Mesendoderm (in vitro differentiated cells): ENCODE data around the gene PLCB4.

Experiments used
- DNase-seq: peaks from one replicate; pipeline ENCODE4 v3.0.0; 2013
- H2AK5ac ChIP-seq: 2 replicates; pipeline ENCODE4 v1.6.1; 2013; ENCODE audit warnings: low read length, inconsistent platforms
- H2BK120ac ChIP-seq: 2 replicates; pipeline ENCODE4 v1.6.1; 2013; ENCODE audit warnings: low read depth, mild to moderate bottlenecking, low read length, moderate library complexity, mixed read lengths
- H2BK15ac ChIP-seq: replicated peaks from 2 replicates; pipeline ENCODE4 v1.6.1; 2013; ENCODE audit warnings: low read depth, mild to moderate bottlenecking, moderate library complexity
- H2BK5ac ChIP-seq: 2 replicates; pipeline ENCODE4 v1.6.1; 2013; ENCODE audit warnings: low read length, inconsistent platforms
- H3K18ac ChIP-seq: 2 replicates; pipeline ENCODE4 v1.6.1; 2013; ENCODE audit warnings: mild to moderate bottlenecking, low read length, mixed read lengths
- H3K23ac ChIP-seq: one replicate; pipeline ENCODE4 v1.6.1; 2013; ENCODE audit warnings: low read length
- H3K27ac ChIP-seq: 2 replicates; pipeline ENCODE4 v1.5.1; 2013; ENCODE audit warnings: low read depth, mild to moderate bottlenecking, inconsistent platforms, low read length, moderate library complexity
- H3K27me3 ChIP-seq: 2 replicates; pipeline ENCODE4 v1.6.1; 2013; ENCODE audit warnings: low read length, control low read depth, mild to moderate bottlenecking, inconsistent platforms; ENCODE audit not compliant: insufficient read depth, poor library complexity
- H3K36me3 ChIP-seq: 2 replicates; pipeline ENCODE4 v1.6.1; 2013; ENCODE audit warnings: low read length, inconsistent platforms; ENCODE audit not compliant: control insufficient read depth, insufficient read depth
- H3K4ac ChIP-seq: one replicate; pipeline ENCODE4 v1.6.1; 2013; ENCODE audit warnings: low read depth, mild to moderate bottlenecking, low read length, moderate library complexity
- H3K4me1 ChIP-seq: 2 replicates; pipeline ENCODE4 v1.6.1; 2013; ENCODE audit warnings: low read depth, low read length, inconsistent platforms; ENCODE audit not compliant: control insufficient read depth
- H3K4me2 ChIP-seq: 2 replicates; pipeline ENCODE4 v1.6.1; 2013; ENCODE audit warnings: low read length
- H3K4me3 ChIP-seq: 2 replicates; pipeline ENCODE4 v1.5.1; 2013; ENCODE audit warnings: mild to moderate bottlenecking, low read length
- H3K56ac ChIP-seq: one replicate; pipeline ENCODE4 v1.6.1; 2013; ENCODE audit warnings: low read length
- H3K79me1 ChIP-seq: 2 replicates; pipeline ENCODE4 v1.6.1; 2013; ENCODE audit warnings: low read length, inconsistent platforms
- H3K79me2 ChIP-seq: 2 replicates; pipeline ENCODE4 v1.6.1; 2013; ENCODE audit warnings: mild to moderate bottlenecking, low read length; ENCODE audit not compliant: control insufficient read depth, insufficient read depth
- H3K9ac ChIP-seq: 2 replicates; pipeline ENCODE4 v1.6.1; 2013; ENCODE audit warnings: low read length, inconsistent platforms
- H4K5ac ChIP-seq: one replicate; pipeline ENCODE4 v1.6.1; 2013; ENCODE audit warnings: low read length
- H4K8ac ChIP-seq: one replicate; pipeline ENCODE4 v1.6.1; 2013; ENCODE audit warnings: low read depth, mild to moderate bottlenecking, control low read depth, low read length, moderate library complexity
- WGBS: extraction: QIAGEN DNeasy Blood & Tissue Kit; methylation state at CpG from one replicate; pipeline ENCODE4 v1.1.7; 2013; ENCODE audit warnings: low lambda C conversion rate, missing lambda C conversion rate; ENCODE audit not compliant: insufficient coverage; ENCODE audit errors: extremely low coverage; 5-methylcytosine and 5-hydroxymethylcytosine counted together

PLCB4 gene

GRCh38 chr20:9501473-9501872 is 432.6 kb downstream of the PLCB4 start:
- no CpG with 5 or more reads among the region's 2 CpGs for WGBS
- no peak overlapping the region for H3K56ac ChIP-seq
- no peak overlapping the region for H2BK15ac ChIP-seq
- no peak overlapping the region for H2BK5ac ChIP-seq
- no peak overlapping the region for H3K4me2 ChIP-seq
- no peak overlapping the region for H3K4ac ChIP-seq
- peaks cover 14% of the 10 kb centered on the region for H3K27me3 ChIP-seq
- H2BK120ac ChIP-seq = no peak overlapping the region
- H3K79me1 ChIP-seq = no peaks in the 10 kb centered on the region
- no peaks in the 10 kb centered on the region for H3K36me3 ChIP-seq
- no peak overlapping the region for H3K23ac ChIP-seq
- no peaks in the 10 kb centered on the region for H3K4me1 ChIP-seq
- no peak overlapping the region for H3K18ac ChIP-seq
- no peak overlapping the region for H4K8ac ChIP-seq
- no peak overlapping the region for H3K27ac ChIP-seq
- H2AK5ac ChIP-seq = no peak overlapping the region
- H3K4me3 ChIP-seq = no peak overlapping the region
- H3K79me2 ChIP-seq = no peaks in the 10 kb centered on the region
- H3K9ac ChIP-seq = no peak overlapping the region
- H4K5ac ChIP-seq = no peak overlapping the region
- DNase-seq = no peak

- no peak overlapping the region for H3K23ac ChIP-seq
- WGBS = no CpG with 5 or more reads among the region's 9 CpGs
- no peak overlapping the region for H2BK120ac ChIP-seq
- H3K4ac ChIP-seq = no peak overlapping the region
- H3K27ac ChIP-seq = no peak overlapping the region
- no peak overlapping the region for H3K56ac ChIP-seq
- H3K36me3 ChIP-seq = no peaks in the 10 kb centered on the region
- H3K27me3 ChIP-seq = peaks cover 36% of the 10 kb centered on the region
- H2BK5ac ChIP-seq = no peak overlapping the region
- H3K4me1 ChIP-seq = peaks cover 2% of the 10 kb centered on the region
- DNase-seq = peak; percentile 52
- H2BK15ac ChIP-seq = no peak overlapping the region
- H3K4me3 ChIP-seq = no peak overlapping the region
- no peak overlapping the region for H3K9ac ChIP-seq
- H3K18ac ChIP-seq = no peak overlapping the region
- H3K79me1 ChIP-seq = no peaks in the 10 kb centered on the region
- H3K4me2 ChIP-seq = no peak overlapping the region
- no peak overlapping the region for H2AK5ac ChIP-seq
- H4K5ac ChIP-seq = no peak overlapping the region
- no peaks in the 10 kb centered on the region for H3K79me2 ChIP-seq
- H4K8ac ChIP-seq = no peak overlapping the region
Measured at GRCh38 chr20:9503526-9504245, 434.8 kb downstream of the PLCB4 start.

GRCh38 chr20:9506280-9506821 is 437.5 kb downstream of the PLCB4 start:
- Histone ChIP-seq H2BK5ac (no peak overlapping the region), H3K9ac (no peak overlapping the region), H3K79me2 (no peaks in the 10 kb centered on the region), H3K4ac (no peak overlapping the region), H2AK5ac (no peak overlapping the region), H2BK15ac (no peak overlapping the region), H3K4me1 (peaks cover 4% of the 10 kb centered on the region), H3K27ac (no peak overlapping the region), H4K5ac (no peak overlapping the region), H3K27me3 (peaks cover 57% of the 10 kb centered on the region), H4K8ac (no peak overlapping the region), H3K36me3 (no peaks in the 10 kb centered on the region), H3K4me2 (peak overlapping the region; percentile 6), H3K56ac (no peak overlapping the region), H3K18ac (no peak overlapping the region), H2BK120ac (no peak overlapping the region), H3K4me3 (no peak overlapping the region), H3K23ac (peak overlapping the region; percentile 48), H3K79me1 (no peaks in the 10 kb centered on the region)
- WGBS = no CpG with 5 or more reads among the region's 34 CpGs
- no peak for DNase-seq

- Histone ChIP-seq H3K23ac (no peak overlapping the region), H3K4me2 (peak overlapping the region; percentile 6), H3K56ac (peak overlapping the region; percentile 27), H2AK5ac (no peak overlapping the region), H3K4me3 (no peak overlapping the region), H3K18ac (no peak overlapping the region), H3K4me1 (peaks cover 4% of the 10 kb centered on the region), H4K5ac (no peak overlapping the region), H3K9ac (no peak overlapping the region), H3K36me3 (no peaks in the 10 kb centered on the region), H3K27me3 (peaks cover 61% of the 10 kb centered on the region), H3K79me2 (no peaks in the 10 kb centered on the region), H3K4ac (no peak overlapping the region), H3K27ac (no peak overlapping the region), H2BK120ac (no peak overlapping the region), H2BK15ac (no peak overlapping the region), H4K8ac (no peak overlapping the region), H3K79me1 (no peaks in the 10 kb centered on the region), H2BK5ac (no peak overlapping the region)
- no CpG with 5 or more reads among the region's 31 CpGs for WGBS
- DNase-seq = peak; percentile 30
Measured at GRCh38 chr20:9506964-9507369, 438.1 kb downstream of the PLCB4 start.

GRCh38 chr20:9507544-9508239 is 438.8 kb downstream of the PLCB4 start:
- peak; percentile 71 for DNase-seq
- no peaks in the 10 kb centered on the region for H3K79me1 ChIP-seq
- peaks cover 61% of the 10 kb centered on the region for H3K27me3 ChIP-seq
- no CpG with 5 or more reads among the region's 37 CpGs for WGBS
- H2BK15ac ChIP-seq = no peak overlapping the region
- H3K27ac ChIP-seq = no peak overlapping the region
- no peak overlapping the region for H4K5ac ChIP-seq
- H3K4me3 ChIP-seq = no peak overlapping the region
- H3K79me2 ChIP-seq = no peaks in the 10 kb centered on the region
- H2AK5ac ChIP-seq = no peak overlapping the region
- peaks cover 4% of the 10 kb centered on the region for H3K4me1 ChIP-seq
- no peak overlapping the region for H2BK120ac ChIP-seq
- no peak overlapping the region for H3K56ac ChIP-seq
- H4K8ac ChIP-seq = no peak overlapping the region
- H3K18ac ChIP-seq = no peak overlapping the region
- no peak overlapping the region for H3K23ac ChIP-seq
- H3K9ac ChIP-seq = no peak overlapping the region
- no peak overlapping the region for H2BK5ac ChIP-seq
- no peak overlapping the region for H3K4ac ChIP-seq
- no peaks in the 10 kb centered on the region for H3K36me3 ChIP-seq
- peak overlapping the region; percentile 7 for H3K4me2 ChIP-seq
